SKM-1 treated with dmso at 0.1 percent for 144 hours (cell line): Measurements from ENCODE around the gene FHOD3.
"Not testable (repeated sequence)": the region's sequence is repeated elsewhere in the genome, so short reads cannot be mapped to it uniquely, and the experiment has no call there.

Experiments used
- DNase-seq: peaks from one replicate; lab custom pipeline; 2025; ENCODE audit not compliant: unreplicated experiment; lab: John Stamatoyannopoulos, UW

The FHOD3 gene

GRCh38 chr18:36535202-36535935 is 237.9 kb downstream of the FHOD3 start:
- no peak for DNase-seq

- DNase-seq, result no peak
These were observed 238.9 kb downstream of the FHOD3 start for GRCh38 chr18:36536426-36536825.

GRCh38 chr18:36537289-36537688 is 239.8 kb downstream of the FHOD3 start:
- DNase-seq, result no peak

- no peak for DNase-seq
These were observed 242.2 kb downstream of the FHOD3 start for GRCh38 chr18:36539674-36540231.

- no peak for DNase-seq
These were observed 245.5 kb downstream of the FHOD3 start for GRCh38 chr18:36543030-36543429.

GRCh38 chr18:36543991-36544725 is 246.6 kb downstream of the FHOD3 start:
- DNase-seq, result no peak

GRCh38 chr18:36545821-36546427 is 248.4 kb downstream of the FHOD3 start:
- DNase-seq, result no peak

- DNase-seq, result no peak
These were observed 249.4 kb downstream of the FHOD3 start for GRCh38 chr18:36546876-36547275.

GRCh38 chr18:36547544-36547943 is 250.0 kb downstream of the FHOD3 start:
- DNase-seq, result no peak

- DNase-seq, result not testable (repeated sequence)
These were observed 253.8 kb downstream of the FHOD3 start for GRCh38 chr18:36551274-36551673.

- no peak for DNase-seq
These were observed 260.7 kb downstream of the FHOD3 start for GRCh38 chr18:36558234-36558633.

- no peak for DNase-seq
These were observed 261.8 kb downstream of the FHOD3 start for GRCh38 chr18:36559149-36559857.

- no peak for DNase-seq
These were observed 262.7 kb downstream of the FHOD3 start for GRCh38 chr18:36560187-36560586.

GRCh38 chr18:36561046-36561445 is 263.5 kb downstream of the FHOD3 start:
- DNase-seq, result no peak

GRCh38 chr18:36564841-36565240 is 267.3 kb downstream of the FHOD3 start:
- no peak for DNase-seq

- no peak for DNase-seq
These were observed 270.3 kb downstream of the FHOD3 start for GRCh38 chr18:36567800-36568199.

GRCh38 chr18:36568487-36568886 is 271.0 kb downstream of the FHOD3 start:
- no peak for DNase-seq

GRCh38 chr18:36572135-36572856 is 274.8 kb downstream of the FHOD3 start:
- DNase-seq, result no peak

GRCh38 chr18:36576339-36576738 is 278.8 kb downstream of the FHOD3 start:
- DNase-seq, result no peak

GRCh38 chr18:36578871-36579710 is 281.6 kb downstream of the FHOD3 start:
- DNase-seq, result no peak
